ENCODE results near the gene EPOP.

The EPOP gene

GRCh38 chr17:38674014-38674748 is 576 bp downstream of the EPOP start:
- H3K27ac ChIP-seq (ENCODE audit: poor library complexity, severe bottlenecking): peak overlapping the region; percentile 25
- H3K36me3 ChIP-seq (ENCODE audit: low read depth): no peaks in the 10 kb centered on the region
- H3K27me3 ChIP-seq (ENCODE audit: insufficient read depth, poor library complexity, severe bottlenecking): no peaks in the 10 kb centered on the region
- peak; percentile 41 for TF ChIP-seq CTCF (IDR thresholded peaks at IDR 0.05; ENCODE audit: poor library complexity, severe bottlenecking)
- DNase-seq (ENCODE audit: low spot score) (no peak), ATAC-seq (ENCODE audit: low read depth) (peak; percentile 24)
- H3K9me3 ChIP-seq (ENCODE audit: severe bottlenecking): no peaks in the 10 kb centered on the region
- H3K4me3 ChIP-seq (ENCODE audit: severe bottlenecking): peak overlapping the region; percentile 75
- H3K4me1 ChIP-seq (ENCODE audit: insufficient read depth, poor library complexity, severe bottlenecking): no peaks in the 10 kb centered on the region

GRCh38 chr17:38673707-38674013 is 1.1 kb downstream of the EPOP start:
- H3K27me3 ChIP-seq (ENCODE audit: insufficient read depth, poor library complexity, severe bottlenecking): no peaks in the 10 kb centered on the region
- ATAC-seq (ENCODE audit: low read depth) (no peak; the same call in 2 of the 3 replicates), DNase-seq (ENCODE audit: low spot score) (no peak)
- H3K4me3 ChIP-seq (ENCODE audit: severe bottlenecking): peak overlapping the region; percentile 75
- no peaks in the 10 kb centered on the region for H3K4me1 ChIP-seq (ENCODE audit: insufficient read depth, poor library complexity, severe bottlenecking)
- H3K9me3 ChIP-seq (ENCODE audit: severe bottlenecking): no peaks in the 10 kb centered on the region
- peak overlapping the region; percentile 25 for H3K27ac ChIP-seq (ENCODE audit: poor library complexity, severe bottlenecking)
- TF ChIP-seq CTCF (IDR thresholded peaks at IDR 0.05; ENCODE audit: poor library complexity, severe bottlenecking): no peak
- no peaks in the 10 kb centered on the region for H3K36me3 ChIP-seq (ENCODE audit: low read depth)

DNA sequence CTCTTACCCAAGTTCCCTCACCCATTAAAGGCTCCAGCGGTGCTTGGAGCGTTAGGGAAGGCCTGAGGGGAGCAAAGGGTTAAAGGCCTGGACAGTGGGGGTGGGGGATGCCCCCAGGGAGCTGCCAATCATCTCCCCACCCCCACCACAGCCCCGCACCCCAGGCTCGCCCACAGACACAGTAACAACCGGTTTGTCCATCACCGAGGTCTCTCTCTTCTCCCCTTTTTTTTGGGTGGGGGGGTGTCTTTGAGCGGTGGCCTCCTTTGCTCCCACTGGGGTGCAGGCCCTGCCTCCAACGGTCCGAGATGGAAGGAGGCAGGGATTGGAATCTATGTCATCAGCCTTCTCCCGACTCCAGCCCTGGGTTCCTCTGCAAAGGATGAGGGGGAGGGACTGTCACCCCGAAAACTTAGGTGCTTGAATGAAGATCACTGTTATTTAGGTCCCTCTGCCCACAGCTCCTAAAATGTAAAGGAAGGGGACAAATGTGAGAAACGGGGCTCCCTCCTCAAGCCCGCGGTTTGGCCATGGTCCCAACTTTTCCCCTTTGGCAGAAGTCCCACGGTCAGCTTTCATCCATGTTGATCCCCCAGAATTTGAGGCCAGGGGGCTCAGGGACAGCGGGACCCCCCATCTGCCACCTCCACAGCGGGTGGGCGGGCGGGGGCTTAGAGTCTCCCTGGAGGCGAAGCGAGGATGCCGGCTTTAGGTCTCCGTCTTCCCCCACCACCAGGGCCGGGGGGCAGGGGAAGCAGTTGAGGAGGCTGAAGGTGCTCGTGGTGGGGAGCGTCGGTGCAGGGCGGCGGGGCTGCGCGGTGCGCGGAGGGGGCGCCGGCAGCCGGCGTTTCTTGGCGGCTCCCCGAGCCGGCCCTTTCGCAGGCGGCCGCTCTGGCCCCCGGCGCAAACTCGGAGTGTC is 1.7 kb downstream of the EPOP start:
- no peaks in the 10 kb centered on the region for H3K27me3 ChIP-seq (ENCODE audit: insufficient read depth, poor library complexity, severe bottlenecking)
- no peak overlapping the region for H3K27ac ChIP-seq (ENCODE audit: poor library complexity, severe bottlenecking)
- peak overlapping the region; percentile 75 for H3K4me3 ChIP-seq (ENCODE audit: severe bottlenecking)
- H3K4me1 ChIP-seq (ENCODE audit: insufficient read depth, poor library complexity, severe bottlenecking): no peaks in the 10 kb centered on the region
- H3K36me3 ChIP-seq (ENCODE audit: low read depth): no peaks in the 10 kb centered on the region
- no peak; the same call in 2 of the 3 replicates for ATAC-seq (ENCODE audit: low read depth)
- no peak for TF ChIP-seq CTCF (IDR thresholded peaks at IDR 0.05; ENCODE audit: poor library complexity, severe bottlenecking)
- no peaks in the 10 kb centered on the region for H3K9me3 ChIP-seq (ENCODE audit: severe bottlenecking)
- DNase-seq (ENCODE audit: low spot score): no peak

- ATAC-seq (ENCODE audit: low read depth) (no peak), DNase-seq (ENCODE audit: low spot score) (no peak)
- Histone ChIP-seq H3K36me3 (ENCODE audit: low read depth) (no peaks in the 10 kb centered on the region), H3K4me3 (ENCODE audit: severe bottlenecking) (no peak overlapping the region), H3K4me1 (ENCODE audit: insufficient read depth, poor library complexity, severe bottlenecking) (no peaks in the 10 kb centered on the region), H3K27ac (ENCODE audit: poor library complexity, severe bottlenecking) (no peak overlapping the region), H3K9me3 (ENCODE audit: severe bottlenecking) (no peaks in the 10 kb centered on the region), H3K27me3 (ENCODE audit: insufficient read depth, poor library complexity, severe bottlenecking) (no peaks in the 10 kb centered on the region)
- TF ChIP-seq CTCF (IDR thresholded peaks at IDR 0.05; ENCODE audit: poor library complexity, severe bottlenecking): no peak
Observed at GRCh38 chr17:38671939-38672720, 2.6 kb downstream of the EPOP start.

All from RWPE2 (cell line).